ENCODE data around the gene AKR1C8. TPM values are rescaled to one million over a fixed set of nuclear protein-coding genes. Genes with fewer than 3 reads are reported as not detected.
A peak's percentile ranks its signal among the peaks of the same experiment; 100 is the strongest.
"Not testable (repeated sequence)": the region's sequence is repeated elsewhere in the genome, so short reads cannot be mapped to it uniquely, and the experiment has no call there.

The AKR1C8 gene
- total RNA-seq, result not detected

- DNase-seq, result no peak
These were observed at the start of gene AKR1C8 for GRCh38 chr10:5184987-5185775. AKR1C8 (minus strand) TSS chr10:5185150; CDS start chr10:5185104, 46 bp downstream.

GRCh38 chr10:5234106-5234860 is 49.3 kb upstream of the AKR1C8 start:
- peak; percentile 71 for DNase-seq

- no peak for DNase-seq
These were observed 48.4 kb upstream of the AKR1C8 start for GRCh38 chr10:5233324-5233723.

GRCh38 chr10:5229019-5229418 is 44.1 kb upstream of the AKR1C8 start:
- DNase-seq, result no peak

- DNase-seq, result not testable (repeated sequence)
These were observed 38.0 kb upstream of the AKR1C8 start for GRCh38 chr10:5222942-5223341.

GRCh38 chr10:5219262-5219661 is 34.3 kb upstream of the AKR1C8 start:
- no peak for DNase-seq

- DNase-seq, result no peak
These were observed 31.9 kb upstream of the AKR1C8 start for GRCh38 chr10:5216801-5217200.

GRCh38 chr10:5211696-5212536 is 27.0 kb upstream of the AKR1C8 start:
- DNase-seq, result no peak

GRCh38 chr10:5210261-5210660 is 25.3 kb upstream of the AKR1C8 start:
- DNase-seq, result not testable (repeated sequence)

- DNase-seq, result not testable (repeated sequence)
These were observed 24.8 kb upstream of the AKR1C8 start for GRCh38 chr10:5209776-5210175.

GRCh38 chr10:5206799-5207198 is 21.8 kb upstream of the AKR1C8 start:
- DNase-seq, result no peak

GRCh38 chr10:5199398-5199797 is 14.4 kb upstream of the AKR1C8 start:
- DNase-seq, result no peak

GRCh38 chr10:5198386-5198785 is 13.4 kb upstream of the AKR1C8 start:
- DNase-seq, result no peak

GRCh38 chr10:5196702-5197113 is 11.8 kb upstream of the AKR1C8 start, which contains the start of gene AKR1C4:
AKR1C4 (plus strand) TSS chr10:5196837; CDS start chr10:5196868, 31 bp downstream.
- no peak for DNase-seq

GRCh38 chr10:5195727-5196374 is 10.9 kb upstream of the AKR1C8 start:
- DNase-seq, result no peak

- DNase-seq, result no peak
These were observed 9.5 kb upstream of the AKR1C8 start for GRCh38 chr10:5194431-5194830.

- DNase-seq, result no peak
These were observed 3.4 kb upstream of the AKR1C8 start for GRCh38 chr10:5188358-5188757.

GRCh38 chr10:5187867-5188266 is 2.9 kb upstream of the AKR1C8 start:
- DNase-seq, result no peak

- DNase-seq, result no peak
These were observed 1.0 kb downstream of the AKR1C8 start for GRCh38 chr10:5183923-5184322.

GRCh38 chr10:5180503-5180902 is 4.4 kb downstream of the AKR1C8 start:
- DNase-seq, result not testable (repeated sequence)

GRCh38 chr10:5175581-5175980 is 9.4 kb downstream of the AKR1C8 start:
- not testable (repeated sequence) for DNase-seq

GRCh38 chr10:5168897-5169420 is 16.0 kb downstream of the AKR1C8 start:
- no peak for DNase-seq

Data from tongue (tissue), 2 donors.